GM23338 (cell line): ENCODE results near the gene RTN4RL1. TPM values are rescaled to one million over a fixed set of nuclear protein-coding genes. Genes with fewer than 3 reads are reported as not detected.

Experiments used
- ATAC-seq: fragments of 200-7000 bp; cut with Tn5 transposase; 3 replicates; pipeline ENCODE4 v1.9.1; 2020
- DNase-seq: peaks from one replicate; pipeline ENCODE4 v3.0.0-alpha.2; 2015; ENCODE audit warnings: low spot score
- H2AFZ ChIP-seq: fragments of 200-600 bp; sonication (generic); 2 replicates; pipeline ENCODE4 v1.8.0; 2016; ENCODE audit warnings: antibody characterized with exemption, mild to moderate bottlenecking, moderate library complexity
- H3F3A ChIP-seq: fragments of 200-600 bp; sonication (generic); replicated peaks from 2 replicates; pipeline ENCODE4 v1.8.0; 2017; ENCODE audit warnings: antibody characterized with exemption, mixed run types, low read depth
- H3K27ac ChIP-seq: fragments of 200-600 bp; sonication (generic); 2 replicates; pipeline ENCODE4 v1.6.1; 2016; ENCODE audit warnings: low read depth
- H3K27me3 ChIP-seq: fragments of 200-600 bp; sonication (generic); 2 replicates; pipeline ENCODE4 v1.8.0; 2016; ENCODE audit warnings: mild to moderate bottlenecking, mixed run types, moderate library complexity; ENCODE audit not compliant: insufficient read depth
- H3K36me3 ChIP-seq: fragments of 200-600 bp; sonication (generic); 2 replicates; pipeline ENCODE4 v1.8.0; 2016; ENCODE audit warnings: mild to moderate bottlenecking; ENCODE audit not compliant: insufficient read depth
- H3K4me1 ChIP-seq: fragments of 200-600 bp; sonication (generic); 2 replicates; pipeline ENCODE4 v1.8.0; 2016; ENCODE audit warnings: mild to moderate bottlenecking, moderate library complexity; ENCODE audit not compliant: insufficient read depth
- H3K4me2 ChIP-seq: fragments of 200-600 bp; sonication (generic); 2 replicates; pipeline ENCODE4 v1.7.1; 2017; ENCODE audit warnings: mixed run types
- H3K4me3 ChIP-seq: fragments of 200-600 bp; sonication (generic); 2 replicates; pipeline ENCODE4 v1.6.1; 2016; ENCODE audit warnings: mixed run types
- H3K79me2 ChIP-seq: fragments of 200-600 bp; sonication (generic); replicated peaks from 2 replicates; pipeline ENCODE4 v1.8.0; 2017; ENCODE audit warnings: mild to moderate bottlenecking; ENCODE audit not compliant: insufficient read depth
- H3K9me2 ChIP-seq: fragments of 200-600 bp; sonication (generic); 2 replicates; pipeline ENCODE4 v1.8.0; 2017; ENCODE audit not compliant: insufficient read depth
- H4K20me1 ChIP-seq: fragments of 200-600 bp; sonication (generic); replicated peaks from 2 replicates; pipeline ENCODE4 v1.8.0; 2017; ENCODE audit warnings: mild to moderate bottlenecking; ENCODE audit not compliant: insufficient read depth
- H3K27ac Mint-ChIP-seq: 2 replicates; pipeline ENCODE4 v1.8.0; 2020; ENCODE audit warnings: inconsistent platforms, mild to moderate bottlenecking, moderate library complexity, mixed read lengths
- H3K27me3 Mint-ChIP-seq: 3 replicates; pipeline ENCODE4 v1.8.0; 2022; ENCODE audit warnings: low read depth, mild to moderate bottlenecking, moderate library complexity, mixed read lengths, inconsistent platforms; ENCODE audit not compliant: insufficient read depth, poor library complexity
- H3K36me3 Mint-ChIP-seq: 3 replicates; pipeline ENCODE4 v1.8.0; 2021; ENCODE audit warnings: low read depth, mild to moderate bottlenecking, inconsistent platforms, moderate library complexity, mixed read lengths
- H3K4me1 Mint-ChIP-seq: 3 replicates; pipeline ENCODE4 v1.8.0; 2020; ENCODE audit warnings: mild to moderate bottlenecking, inconsistent platforms, mixed read lengths
- H3K4me3 Mint-ChIP-seq: 3 replicates; pipeline ENCODE4 v1.8.0; 2021; ENCODE audit warnings: moderate library complexity, mild to moderate bottlenecking, inconsistent platforms, mixed read lengths
- H3K9me3 Mint-ChIP-seq: 3 replicates; pipeline ENCODE4 v1.8.0; 2020; ENCODE audit warnings: moderate library complexity, mild to moderate bottlenecking, inconsistent platforms, mixed read lengths
- CREB1 ChIP-seq: fragments of 250-450 bp; sonication (Bioruptor Pico); IDR thresholded peaks from 2 replicates; pipeline ENCODE4 v1.5.0; 2020; ENCODE audit warnings: low read depth, mild to moderate bottlenecking, moderate library complexity
- EZH2 ChIP-seq: fragments of 200-600 bp; sonication (generic); IDR thresholded peaks from one replicate; pipeline ENCODE4 v1.8.0; 2017; ENCODE audit warnings: antibody characterized with exemption, mild to moderate bottlenecking, low read depth; ENCODE audit not compliant: unreplicated experiment
- EZH2phosphoT487 ChIP-seq: fragments of 200-600 bp; sonication (generic); IDR thresholded peaks from one replicate; pipeline ENCODE4 v1.8.1; 2018; ENCODE audit warnings: antibody characterized with exemption; ENCODE audit not compliant: unreplicated experiment
- JUNB ChIP-seq: IDR thresholded peaks from one replicate; pipeline ENCODE4 v1.6.1; 2016; ENCODE audit warnings: antibody characterized with exemption; ENCODE audit not compliant: unreplicated experiment
- NANOG ChIP-seq: IDR thresholded peaks from 2 replicates; pipeline ENCODE4 v1.6.1; 2016; ENCODE audit warnings: antibody characterized with exemption, borderline replicate concordance
- POLR2AphosphoS5 ChIP-seq: IDR thresholded peaks from 2 replicates; pipeline ENCODE4 v1.6.1; 2016; ENCODE audit warnings: antibody characterized with exemption, low read depth
- STAT1 ChIP-seq: IDR thresholded peaks from one replicate; pipeline ENCODE4 v1.6.1; 2016; ENCODE audit warnings: antibody characterized with exemption; ENCODE audit not compliant: unreplicated experiment
- ZNF114 ChIP-seq: fragments of 250-450 bp; sonication (Bioruptor Pico); IDR thresholded peaks from 2 replicates; pipeline ENCODE4 v1.5.0; 2020; ENCODE audit warnings: mild to moderate bottlenecking, moderate library complexity
- ZNF331 ChIP-seq: fragments of 250-450 bp; sonication (Bioruptor Pico); IDR thresholded peaks from 2 replicates; pipeline ENCODE4 v1.5.0; 2020; ENCODE audit warnings: low read depth, mild to moderate bottlenecking, moderate library complexity
- polyA plus RNA-seq: library from polyadenylated mRNA; unstranded; fragments of >200 nt; fragmentation: Nextera tagmentation; extraction: Ambion mirVana; gene quantifications from 2 replicates; pipeline ENCODE4 v1.2.1, GENCODE V29; 2016
- total RNA-seq: library from RNA; depleted of rRNA; stranded (reverse); fragments of >200 nt; shearing (Covaris generic); gene quantifications from 2 replicates; pipeline ENCODE4 v1.2.3, GENCODE V29; 2014
- TF ChIP-seq, protein P1 (sequence below): IDR thresholded peaks from 2 replicates; pipeline ENCODE4 v1.6.1; 2016; ENCODE audit warnings: antibody characterized with exemption
- TF ChIP-seq, protein P2 (sequence below): IDR thresholded peaks from one replicate; pipeline ENCODE4 v1.6.1; 2018; ENCODE audit warnings: antibody characterized with exemption; ENCODE audit not compliant: unreplicated experiment
- TF ChIP-seq, protein P3 (sequence below), 2 experiments: fragments of 200-600 bp in 1 of 2; sonication (generic) in 1 of 2; conservative IDR thresholded peaks; 2 replicates each; pipeline versions ENCODE4 v1.5.1 to v1.6.1; 2016 to 2017; ENCODE audit warnings: antibody characterized with exemption in 2 of 2, low read depth in 2 of 2, mild to moderate bottlenecking in 2 of 2, moderate library complexity in 1 of 2

RTN4RL1 gene
- total and polyA plus RNA-seq, 2 experiments from 2014 or later, result 0.17 TPM; not detected in 1

DNA sequence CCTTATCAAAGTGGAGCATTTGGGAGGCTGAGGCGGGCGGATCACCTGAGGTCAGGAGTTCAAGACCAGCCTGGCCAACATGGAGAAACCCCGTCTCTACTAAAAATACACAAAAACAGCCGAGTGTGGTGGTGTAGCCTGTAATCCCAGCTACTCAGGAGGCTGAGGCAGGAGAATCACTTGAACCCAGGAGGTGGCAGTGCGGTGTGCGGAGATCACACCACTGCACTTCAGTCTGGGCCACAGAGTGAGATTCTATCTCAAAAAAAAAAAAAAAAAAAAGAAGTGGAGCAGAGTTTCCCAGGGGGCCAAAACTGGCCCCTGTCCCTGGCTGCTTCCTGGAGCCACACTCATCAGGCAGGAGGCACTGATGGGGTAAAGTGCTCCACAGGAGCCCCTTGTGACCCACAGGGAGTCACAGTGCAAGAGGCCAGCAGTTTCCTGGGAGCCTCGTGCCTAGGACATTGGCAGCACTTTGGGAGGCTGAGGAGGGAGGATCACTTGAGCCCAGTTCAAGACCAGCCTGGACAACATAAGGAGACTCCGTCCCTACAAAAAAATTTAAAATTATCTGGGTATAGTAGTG, 44.4 kb downstream of the RTN4RL1 start (continued):
- no peak for TF ChIP-seq POLR2AphosphoS5
- no peak for TF ChIP-seq CREB1 (CRISPR knock-in tag)
- TF ChIP-seq, protein P1, sequence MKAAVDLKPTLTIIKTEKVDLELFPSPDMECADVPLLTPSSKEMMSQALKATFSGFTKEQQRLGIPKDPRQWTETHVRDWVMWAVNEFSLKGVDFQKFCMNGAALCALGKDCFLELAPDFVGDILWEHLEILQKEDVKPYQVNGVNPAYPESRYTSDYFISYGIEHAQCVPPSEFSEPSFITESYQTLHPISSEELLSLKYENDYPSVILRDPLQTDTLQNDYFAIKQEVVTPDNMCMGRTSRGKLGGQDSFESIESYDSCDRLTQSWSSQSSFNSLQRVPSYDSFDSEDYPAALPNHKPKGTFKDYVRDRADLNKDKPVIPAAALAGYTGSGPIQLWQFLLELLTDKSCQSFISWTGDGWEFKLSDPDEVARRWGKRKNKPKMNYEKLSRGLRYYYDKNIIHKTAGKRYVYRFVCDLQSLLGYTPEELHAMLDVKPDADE, result no peak
- no peak for TF ChIP-seq EZH2
- no peak for TF ChIP-seq NANOG
- TF ChIP-seq, protein P2, sequence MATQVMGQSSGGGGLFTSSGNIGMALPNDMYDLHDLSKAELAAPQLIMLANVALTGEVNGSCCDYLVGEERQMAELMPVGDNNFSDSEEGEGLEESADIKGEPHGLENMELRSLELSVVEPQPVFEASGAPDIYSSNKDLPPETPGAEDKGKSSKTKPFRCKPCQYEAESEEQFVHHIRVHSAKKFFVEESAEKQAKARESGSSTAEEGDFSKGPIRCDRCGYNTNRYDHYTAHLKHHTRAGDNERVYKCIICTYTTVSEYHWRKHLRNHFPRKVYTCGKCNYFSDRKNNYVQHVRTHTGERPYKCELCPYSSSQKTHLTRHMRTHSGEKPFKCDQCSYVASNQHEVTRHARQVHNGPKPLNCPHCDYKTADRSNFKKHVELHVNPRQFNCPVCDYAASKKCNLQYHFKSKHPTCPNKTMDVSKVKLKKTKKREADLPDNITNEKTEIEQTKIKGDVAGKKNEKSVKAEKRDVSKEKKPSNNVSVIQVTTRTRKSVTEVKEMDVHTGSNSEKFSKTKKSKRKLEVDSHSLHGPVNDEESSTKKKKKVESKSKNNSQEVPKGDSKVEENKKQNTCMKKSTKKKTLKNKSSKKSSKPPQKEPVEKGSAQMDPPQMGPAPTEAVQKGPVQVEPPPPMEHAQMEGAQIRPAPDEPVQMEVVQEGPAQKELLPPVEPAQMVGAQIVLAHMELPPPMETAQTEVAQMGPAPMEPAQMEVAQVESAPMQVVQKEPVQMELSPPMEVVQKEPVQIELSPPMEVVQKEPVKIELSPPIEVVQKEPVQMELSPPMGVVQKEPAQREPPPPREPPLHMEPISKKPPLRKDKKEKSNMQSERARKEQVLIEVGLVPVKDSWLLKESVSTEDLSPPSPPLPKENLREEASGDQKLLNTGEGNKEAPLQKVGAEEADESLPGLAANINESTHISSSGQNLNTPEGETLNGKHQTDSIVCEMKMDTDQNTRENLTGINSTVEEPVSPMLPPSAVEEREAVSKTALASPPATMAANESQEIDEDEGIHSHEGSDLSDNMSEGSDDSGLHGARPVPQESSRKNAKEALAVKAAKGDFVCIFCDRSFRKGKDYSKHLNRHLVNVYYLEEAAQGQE, result no peak
- no peak for TF ChIP-seq EZH2phosphoT487
- TF ChIP-seq ZNF331, result no peak
- TF ChIP-seq STAT1, result no peak
- TF ChIP-seq ZNF114, result no peak
- TF ChIP-seq, protein P3, sequence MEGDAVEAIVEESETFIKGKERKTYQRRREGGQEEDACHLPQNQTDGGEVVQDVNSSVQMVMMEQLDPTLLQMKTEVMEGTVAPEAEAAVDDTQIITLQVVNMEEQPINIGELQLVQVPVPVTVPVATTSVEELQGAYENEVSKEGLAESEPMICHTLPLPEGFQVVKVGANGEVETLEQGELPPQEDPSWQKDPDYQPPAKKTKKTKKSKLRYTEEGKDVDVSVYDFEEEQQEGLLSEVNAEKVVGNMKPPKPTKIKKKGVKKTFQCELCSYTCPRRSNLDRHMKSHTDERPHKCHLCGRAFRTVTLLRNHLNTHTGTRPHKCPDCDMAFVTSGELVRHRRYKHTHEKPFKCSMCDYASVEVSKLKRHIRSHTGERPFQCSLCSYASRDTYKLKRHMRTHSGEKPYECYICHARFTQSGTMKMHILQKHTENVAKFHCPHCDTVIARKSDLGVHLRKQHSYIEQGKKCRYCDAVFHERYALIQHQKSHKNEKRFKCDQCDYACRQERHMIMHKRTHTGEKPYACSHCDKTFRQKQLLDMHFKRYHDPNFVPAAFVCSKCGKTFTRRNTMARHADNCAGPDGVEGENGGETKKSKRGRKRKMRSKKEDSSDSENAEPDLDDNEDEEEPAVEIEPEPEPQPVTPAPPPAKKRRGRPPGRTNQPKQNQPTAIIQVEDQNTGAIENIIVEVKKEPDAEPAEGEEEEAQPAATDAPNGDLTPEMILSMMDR (conservative IDR thresholded peaks at IDR 0.05; ENCODE audit: low read depth in 2 of 2), result no peak

DNA sequence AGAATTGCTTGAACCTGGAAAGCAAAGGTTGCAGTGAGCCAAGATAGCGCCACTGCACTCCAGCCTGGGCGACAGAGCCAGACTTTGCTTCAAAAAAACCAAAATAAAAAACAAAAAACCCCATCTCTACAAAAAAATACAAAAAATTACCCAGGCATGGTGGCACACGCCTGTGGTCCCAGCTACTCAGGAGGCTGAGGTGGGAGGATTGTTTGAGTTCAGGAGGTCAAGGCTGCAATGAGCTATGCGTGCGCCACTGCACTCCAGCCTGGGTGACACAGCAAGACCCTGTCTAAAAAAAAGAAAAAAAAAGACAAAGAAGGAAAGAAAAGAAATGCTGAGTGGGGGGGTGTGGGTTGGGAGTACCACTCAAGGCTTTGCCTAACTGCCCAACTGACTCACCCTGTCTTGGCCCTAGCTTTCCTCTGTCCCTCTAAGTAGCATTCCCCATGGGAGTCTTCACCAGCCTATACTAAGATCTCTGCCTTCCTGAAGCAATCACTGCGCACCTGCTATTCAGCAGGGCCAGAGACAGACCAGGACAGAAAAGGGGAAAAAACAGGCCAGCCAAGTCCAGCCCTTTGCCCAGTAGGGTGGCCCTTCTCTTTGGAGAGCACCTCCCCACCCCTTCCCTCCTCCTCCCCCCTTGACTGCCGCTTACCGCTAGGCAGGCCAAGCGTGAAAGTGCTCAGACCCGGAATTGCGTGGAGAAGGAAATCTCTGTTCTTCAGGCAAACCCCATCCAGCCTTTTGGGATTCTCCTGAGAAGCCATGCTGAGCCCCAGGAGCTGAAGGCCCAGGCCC, 45.8 kb downstream of the RTN4RL1 start:
- H3F3A ChIP-seq, result no peaks in the 10 kb centered on the region
- Mint-ChIP-seq H3K36me3 (no peaks in the 10 kb centered on the region), H3K4me3 (no peak overlapping the region), H3K9me3 (no peaks in the 10 kb centered on the region), H3K4me1 (0 out of 3 replicates have a peak, but pooled peaks cover 2% of the 10 kb centered on the region), H3K27me3 (peaks cover 16% of the 10 kb centered on the region), H3K27ac (no peak overlapping the region)
- no peak overlapping the region for H2AFZ ChIP-seq
- no peak for ATAC-seq
- no peak overlapping the region for H3K27ac ChIP-seq
- no peak overlapping the region for H3K4me2 ChIP-seq
- H3K9me2 ChIP-seq, result no peaks in the 10 kb centered on the region
- H3K79me2 ChIP-seq, result no peaks in the 10 kb centered on the region
- DNase-seq, result no peak
- no peaks in the 10 kb centered on the region for H3K36me3 ChIP-seq
- H3K27me3 ChIP-seq, result peaks cover 28% of the 10 kb centered on the region
- H4K20me1 ChIP-seq, result no peaks in the 10 kb centered on the region
- H3K4me3 ChIP-seq, result no peak overlapping the region
- no peaks in the 10 kb centered on the region for H3K4me1 ChIP-seq
- TF ChIP-seq, protein P3 (conservative IDR thresholded peaks at IDR 0.05; ENCODE audit: low read depth in 2 of 2), result no peak
- TF ChIP-seq, protein P2, result no peak
- TF ChIP-seq JUNB, result no peak
